Ishikawa (cell line): ENCODE data around the gene FAM181A.

Experiments used
- CEBPB ChIP-seq: IDR thresholded peaks from 2 replicates; pipeline ENCODE4 v1.6.1; 2012
- CREB1 ChIP-seq: IDR thresholded peaks from 2 replicates; pipeline ENCODE4 v1.6.1; 2012; ENCODE audit warnings: low read depth
- EP300 ChIP-seq: IDR thresholded peaks from 2 replicates; pipeline ENCODE4 v1.6.1; 2012; ENCODE audit warnings: borderline replicate concordance
- FOXM1 ChIP-seq: IDR thresholded peaks from 2 replicates; pipeline ENCODE4 v1.6.1; 2012; ENCODE audit warnings: low read depth, borderline replicate concordance
- NFIC ChIP-seq: IDR thresholded peaks from 2 replicates; pipeline ENCODE4 v1.6.1; 2012
- REST ChIP-seq: IDR thresholded peaks from 2 replicates; pipeline ENCODE4 v1.6.1; 2012; ENCODE audit warnings: low read depth, mild to moderate bottlenecking
- TAF1 ChIP-seq: IDR thresholded peaks from 2 replicates; pipeline ENCODE4 v1.6.1; 2012; ENCODE audit warnings: low read depth, mild to moderate bottlenecking
- TCF12 ChIP-seq: IDR thresholded peaks from 2 replicates; pipeline ENCODE4 v1.6.1; 2012; ENCODE audit warnings: low read depth
- TEAD4 ChIP-seq: IDR thresholded peaks from 2 replicates; pipeline ENCODE4 v1.6.1; 2012
- USF1 ChIP-seq: IDR thresholded peaks from 2 replicates; pipeline ENCODE4 v1.6.1; 2012
- TF ChIP-seq, protein P1 (sequence below): IDR thresholded peaks from 2 replicates; pipeline ENCODE4 v1.6.1; 2012

DNA sequence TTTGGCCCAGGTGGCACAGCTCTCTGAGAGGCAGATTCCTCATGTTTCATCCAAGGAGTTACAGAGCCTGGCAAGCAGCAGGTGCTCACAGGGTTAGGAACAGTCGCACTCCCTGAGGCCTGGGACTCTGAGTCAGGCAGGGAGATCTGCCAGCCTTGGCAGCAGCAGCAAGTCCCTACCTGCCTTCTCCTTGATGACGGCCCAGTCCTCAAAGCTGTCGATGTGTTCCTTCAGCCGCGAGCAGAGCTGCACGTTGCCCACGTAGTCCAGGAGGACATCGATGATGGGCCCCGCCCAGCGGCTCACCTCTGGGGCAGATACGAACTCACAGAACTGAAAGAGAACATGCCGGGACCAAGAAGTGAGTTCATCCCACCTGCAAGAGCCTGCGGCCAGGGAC is 10.4 kb downstream of the FAM181A start:
- no peak for TF ChIP-seq NFIC
- TF ChIP-seq CEBPB: no peak
- TF ChIP-seq, protein P1, sequence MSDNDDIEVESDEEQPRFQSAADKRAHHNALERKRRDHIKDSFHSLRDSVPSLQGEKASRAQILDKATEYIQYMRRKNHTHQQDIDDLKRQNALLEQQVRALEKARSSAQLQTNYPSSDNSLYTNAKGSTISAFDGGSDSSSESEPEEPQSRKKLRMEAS: no peak
- TF ChIP-seq FOXM1: no peak
- no peak for TF ChIP-seq REST
- TF ChIP-seq TAF1: no peak
- no peak for TF ChIP-seq USF1
- no peak for TF ChIP-seq EP300
- TF ChIP-seq TCF12: no peak
- no peak for TF ChIP-seq TEAD4
- no peak for TF ChIP-seq CREB1
